Measurements from ENCODE around the gene GALNT3. TPM values are rescaled to one million over a fixed set of nuclear protein-coding genes. Genes with fewer than 3 reads are reported as not detected.

Gene GALNT3
- total and polyA plus RNA-seq, 7 experiments from 2014 or later: 2.5 to 20.3 (median 3.7) TPM; not detected in 2

GRCh38 chr2:165833156-165833555, 39.1 kb upstream of the GALNT3 start:
- Histone ChIP-seq H3K4me3 (ENCODE audit: low read length) (no peak overlapping the region), H3K4me1 (ENCODE audit: control insufficient read depth in 2 of 2, insufficient read depth in 2 of 2, low read length in 2 of 2) (no peaks in the 10 kb centered on the region), H3K9me3 (ENCODE audit: control insufficient read depth in 2 of 3, low read length in 3 of 3) (no peaks in the 10 kb centered on the region), H3K27ac (ENCODE audit: low read depth, low read length) (no peak overlapping the region), H3K36me3 (ENCODE audit: control insufficient read depth in 2 of 3, insufficient read depth in 3 of 3, low read length in 3 of 3) (no peaks in the 10 kb centered on the region), H3K27me3 (ENCODE audit: control insufficient read depth in 2 of 2, insufficient read depth in 2 of 2, low read length in 2 of 2) (no peaks in the 10 kb centered on the region)
- H3K4me1 Mint-ChIP-seq: no peaks in the 10 kb centered on the region
- no peak overlapping the region for H3K27ac Mint-ChIP-seq
- intact Hi-C loops (cut with micrococcal nuclease): no loop called here
- ChIA-PET POLR2A (no interaction called here), CTCF (no interaction called here)
- no peak overlapping the region for H3K4me3 Mint-ChIP-seq
- no peaks in the 10 kb centered on the region for H3K27me3 Mint-ChIP-seq
- DNase-seq: no peak
- no peak for ATAC-seq
- H3K36me3 Mint-ChIP-seq: peaks cover 0 to 13% (median 0%) of the 10 kb centered on the region in 5 donors
- no peaks in the 10 kb centered on the region for H3K9me3 Mint-ChIP-seq

GRCh38 chr2:165827921-165828276, 33.9 kb upstream of the GALNT3 start:
- Mint-ChIP-seq H3K36me3 (peaks cover 0 to 9% (median 0%) of the 10 kb centered on the region in 5 donors), H3K4me3 (no peak overlapping the region), H3K27ac (no peak overlapping the region), H3K4me1 (no peaks in the 10 kb centered on the region), H3K9me3 (no peaks in the 10 kb centered on the region), H3K27me3 (peaks cover 4 to 25% (median 5%) of the 10 kb centered on the region in 5 donors)
- CTCF ChIA-PET: no interaction called here
- H3K4me3 ChIP-seq (ENCODE audit: low read length): no peak overlapping the region
- DNase-seq (no peak), ATAC-seq (no peak)
- H3K27me3 ChIP-seq (ENCODE audit: control insufficient read depth in 2 of 2, insufficient read depth in 2 of 2, low read length in 2 of 2): no peaks in the 10 kb centered on the region
- H3K4me1 ChIP-seq (ENCODE audit: control insufficient read depth in 2 of 2, insufficient read depth in 2 of 2, low read length in 2 of 2): no peaks in the 10 kb centered on the region
- no peaks in the 10 kb centered on the region for H3K36me3 ChIP-seq (ENCODE audit: control insufficient read depth in 2 of 3, insufficient read depth in 3 of 3, low read length in 3 of 3)
- intact Hi-C loops (cut with micrococcal nuclease): no loop called here
- H3K27ac ChIP-seq (ENCODE audit: low read depth, low read length): no peak overlapping the region
- POLR2A ChIA-PET: no interaction called here
- H3K9me3 ChIP-seq (ENCODE audit: control insufficient read depth in 2 of 3, low read length in 3 of 3): no peaks in the 10 kb centered on the region

- Histone ChIP-seq H3K4me3 (ENCODE audit: low read length) (no peak overlapping the region), H3K27ac (ENCODE audit: low read depth, low read length) (no peak overlapping the region), H3K36me3 (ENCODE audit: control insufficient read depth in 2 of 3, insufficient read depth in 3 of 3, low read length in 3 of 3) (no peaks in the 10 kb centered on the region), H3K9me3 (ENCODE audit: control insufficient read depth in 2 of 3, low read length in 3 of 3) (no peaks in the 10 kb centered on the region), H3K4me1 (ENCODE audit: control insufficient read depth in 2 of 2, insufficient read depth in 2 of 2, low read length in 2 of 2) (no peaks in the 10 kb centered on the region), H3K27me3 (ENCODE audit: control insufficient read depth in 2 of 2, insufficient read depth in 2 of 2, low read length in 2 of 2) (no peaks in the 10 kb centered on the region)
- CTCF ChIA-PET: no interaction called here
- POLR2A ChIA-PET: no interaction called here
- no peaks in the 10 kb centered on the region for H3K9me3 Mint-ChIP-seq
- H3K36me3 Mint-ChIP-seq: peaks cover 0 to 4% (median 0%) of the 10 kb centered on the region in 5 donors
- DNase-seq (no peak), ATAC-seq (no peak)
- H3K4me3 Mint-ChIP-seq: no peak overlapping the region
- no peaks in the 10 kb centered on the region for H3K4me1 Mint-ChIP-seq
- H3K27me3 Mint-ChIP-seq: peaks cover 5 to 26% (median 5%) of the 10 kb centered on the region in 5 donors
- intact Hi-C loops (cut with micrococcal nuclease): no loop called here
- H3K27ac Mint-ChIP-seq: no peak overlapping the region
Measured at GRCh38 chr2:165827016-165827920, 33.2 kb upstream of the GALNT3 start.

GRCh38 chr2:165825041-165825440, 31.0 kb upstream of the GALNT3 start:
- H3K4me1 ChIP-seq (ENCODE audit: control insufficient read depth in 2 of 2, insufficient read depth in 2 of 2, low read length in 2 of 2): no peaks in the 10 kb centered on the region
- H3K9me3 ChIP-seq (ENCODE audit: control insufficient read depth in 2 of 3, low read length in 3 of 3): no peaks in the 10 kb centered on the region
- ChIA-PET CTCF (no interaction called here), POLR2A (no interaction called here)
- no peaks in the 10 kb centered on the region for H3K9me3 Mint-ChIP-seq
- H3K4me1 Mint-ChIP-seq: no peaks in the 10 kb centered on the region
- no peaks in the 10 kb centered on the region for H3K27me3 ChIP-seq (ENCODE audit: control insufficient read depth in 2 of 2, insufficient read depth in 2 of 2, low read length in 2 of 2)
- H3K4me3 Mint-ChIP-seq: no peak overlapping the region
- H3K4me3 ChIP-seq (ENCODE audit: low read length): no peak overlapping the region
- intact Hi-C loops (cut with micrococcal nuclease): no loop called here
- DNase-seq: no peak
- peaks cover 5 to 33% (median 9%) of the 10 kb centered on the region in 5 donors for H3K27me3 Mint-ChIP-seq
- H3K27ac ChIP-seq (ENCODE audit: low read depth, low read length): no peak overlapping the region
- ATAC-seq: no peak
- no peak overlapping the region for H3K27ac Mint-ChIP-seq
- no peaks in the 10 kb centered on the region for H3K36me3 ChIP-seq (ENCODE audit: control insufficient read depth in 2 of 3, insufficient read depth in 3 of 3, low read length in 3 of 3)
- H3K36me3 Mint-ChIP-seq: peaks cover 0 to 4% (median 0%) of the 10 kb centered on the region in 5 donors

- Mint-ChIP-seq H3K27ac (no peak overlapping the region), H3K9me3 (no peaks in the 10 kb centered on the region), H3K4me1 (no peaks in the 10 kb centered on the region), H3K27me3 (peaks cover 5 to 28% (median 9%) of the 10 kb centered on the region in 5 donors), H3K36me3 (peaks cover 0 to 24% (median 13%) of the 10 kb centered on the region in 5 donors), H3K4me3 (no peak overlapping the region)
- ChIA-PET CTCF (no interaction called here), POLR2A (interaction anchor here (0.7 kb wide), 1 partner anchor 36 kb away, joined by 3 read pairs; no protein-coding TSS in a partner anchor)
- Histone ChIP-seq H3K27me3 (ENCODE audit: control insufficient read depth in 2 of 2, insufficient read depth in 2 of 2, low read length in 2 of 2) (no peaks in the 10 kb centered on the region), H3K9me3 (ENCODE audit: control insufficient read depth in 2 of 3, low read length in 3 of 3) (no peaks in the 10 kb centered on the region), H3K4me1 (ENCODE audit: control insufficient read depth in 2 of 2, insufficient read depth in 2 of 2, low read length in 2 of 2) (no peaks in the 10 kb centered on the region), H3K27ac (ENCODE audit: low read depth, low read length) (no peak overlapping the region), H3K4me3 (ENCODE audit: low read length) (no peak overlapping the region), H3K36me3 (ENCODE audit: control insufficient read depth in 2 of 3, insufficient read depth in 3 of 3, low read length in 3 of 3) (no peaks in the 10 kb centered on the region)
- ATAC-seq (no peak), DNase-seq (no peak)
- intact Hi-C loops (cut with micrococcal nuclease): no loop called here
Measured at GRCh38 chr2:165820296-165820695, 26.2 kb upstream of the GALNT3 start.

- H3K4me1 Mint-ChIP-seq: no peaks in the 10 kb centered on the region
- no peak overlapping the region for H3K27ac ChIP-seq (ENCODE audit: low read depth, low read length)
- H3K27me3 Mint-ChIP-seq: peaks cover under 1 to 17% (median 7%) of the 10 kb centered on the region in 5 donors
- no peaks in the 10 kb centered on the region for H3K4me1 ChIP-seq (ENCODE audit: control insufficient read depth in 2 of 2, insufficient read depth in 2 of 2, low read length in 2 of 2)
- H3K4me3 ChIP-seq (ENCODE audit: low read length): no peak overlapping the region
- DNase-seq (no peak), ATAC-seq (no peak)
- intact Hi-C loops (cut with micrococcal nuclease): no loop called here
- no peak overlapping the region for H3K27ac Mint-ChIP-seq
- POLR2A ChIA-PET: no interaction called here
- no peaks in the 10 kb centered on the region for H3K36me3 ChIP-seq (ENCODE audit: control insufficient read depth in 2 of 3, insufficient read depth in 3 of 3, low read length in 3 of 3)
- no peaks in the 10 kb centered on the region for H3K9me3 Mint-ChIP-seq
- H3K4me3 Mint-ChIP-seq: no peak overlapping the region
- H3K36me3 Mint-ChIP-seq: peaks cover 0 to 24% (median 13%) of the 10 kb centered on the region in 5 donors
- CTCF ChIA-PET: no interaction called here
- no peaks in the 10 kb centered on the region for H3K27me3 ChIP-seq (ENCODE audit: control insufficient read depth in 2 of 2, insufficient read depth in 2 of 2, low read length in 2 of 2)
- no peaks in the 10 kb centered on the region for H3K9me3 ChIP-seq (ENCODE audit: control insufficient read depth in 2 of 3, low read length in 3 of 3)
Measured at GRCh38 chr2:165818920-165819319, 24.9 kb upstream of the GALNT3 start.

Data from naive thymus-derived CD4-positive, alpha-beta T cell (primary cell).